GM23248 (cell line): ENCODE measurements around the gene CHTF18. TPM values are rescaled to one million over a fixed set of nuclear protein-coding genes. Genes with fewer than 3 reads are reported as not detected.

Experiments used
- DNase-seq: peaks from one replicate; pipeline ENCODE4 v3.0.0-alpha.2; 2015
- H2AFZ ChIP-seq: fragments of 200-600 bp; sonication (generic); 2 replicates; pipeline ENCODE4 v1.6.1; 2016; ENCODE audit warnings: antibody characterized with exemption
- H3F3A ChIP-seq: fragments of 200-600 bp; sonication (generic); 2 replicates; pipeline ENCODE4 v1.6.1; 2016; ENCODE audit warnings: mild to moderate bottlenecking, antibody characterized with exemption, mixed run types; ENCODE audit not compliant: insufficient read depth
- H3K27ac ChIP-seq: fragments of 200-600 bp; sonication (generic); 2 replicates; pipeline ENCODE4 v1.5.1; 2016; ENCODE audit warnings: mild to moderate bottlenecking
- H3K27me3 ChIP-seq: fragments of 200-600 bp; sonication (generic); replicated peaks from 2 replicates; pipeline ENCODE4 v1.6.1; 2016; ENCODE audit warnings: mild to moderate bottlenecking; ENCODE audit not compliant: insufficient read depth
- H3K36me3 ChIP-seq: fragments of 200-600 bp; sonication (generic); 2 replicates; pipeline ENCODE4 v1.6.1; 2016; ENCODE audit warnings: low read depth, mild to moderate bottlenecking
- H3K4me1 ChIP-seq: fragments of 200-600 bp; sonication (generic); 2 replicates; pipeline ENCODE4 v1.6.1; 2016; ENCODE audit warnings: mild to moderate bottlenecking; ENCODE audit not compliant: insufficient read depth
- H3K4me2 ChIP-seq: fragments of 200-600 bp; sonication (generic); one replicate; pipeline ENCODE4 v1.6.1; 2016; ENCODE audit warnings: mild to moderate bottlenecking; ENCODE audit not compliant: unreplicated experiment
- H3K4me3 ChIP-seq: fragments of 200-600 bp; sonication (generic); 2 replicates; pipeline ENCODE4 v1.5.1; 2016; ENCODE audit warnings: mild to moderate bottlenecking
- H3K79me2 ChIP-seq: fragments of 200-600 bp; sonication (generic); 2 replicates; pipeline ENCODE4 v1.6.1; 2016; ENCODE audit warnings: mild to moderate bottlenecking; ENCODE audit not compliant: insufficient read depth
- H3K9ac ChIP-seq: fragments of 200-600 bp; sonication (generic); 2 replicates; pipeline ENCODE4 v1.6.1; 2016; ENCODE audit warnings: mild to moderate bottlenecking
- H3K9me2 ChIP-seq: fragments of 200-600 bp; sonication (generic); 2 replicates; pipeline ENCODE4 v1.6.1; 2016; ENCODE audit warnings: mixed run types, mild to moderate bottlenecking, moderate library complexity; ENCODE audit not compliant: insufficient read depth
- H3K9me3 ChIP-seq: fragments of 200-600 bp; sonication (generic); one replicate; pipeline ENCODE4 v1.6.1; 2017; ENCODE audit warnings: low read depth
- H4K20me1 ChIP-seq: fragments of 200-600 bp; sonication (generic); 2 replicates; pipeline ENCODE4 v1.6.0; 2016; ENCODE audit not compliant: insufficient read depth
- EZH2 ChIP-seq: fragments of 200-600 bp; sonication (generic); IDR thresholded peaks from 2 replicates; pipeline ENCODE4 v1.6.1; 2018; ENCODE audit warnings: antibody characterized with exemption, mild to moderate bottlenecking; ENCODE audit not compliant: insufficient read depth, poor library complexity, severe bottlenecking
- EZH2phosphoT487 ChIP-seq: fragments of 200-600 bp; sonication (generic); IDR thresholded peaks from 2 replicates; pipeline ENCODE4 v1.6.1; 2018; ENCODE audit warnings: antibody characterized with exemption, moderate library complexity, mild to moderate bottlenecking, low read depth; ENCODE audit not compliant: insufficient read depth
- WGBS, 2 experiments: methylation state at CpG; one replicate each; pipeline ENCODE4 v1.1.6; 2015 to 2017; ENCODE audit warnings: low lambda C conversion rate in 2 of 2, low coverage in 1 of 2; ENCODE audit errors: missing lambda C conversion rate in 2 of 2; 5-methylcytosine and 5-hydroxymethylcytosine counted together
- in situ Hi-C: fragments of 300-500 bp; cut with MboI; formaldehyde crosslinking; loops from 2 replicates; pipeline ENCODE4 v1.15.0; 2020
- microRNA counts: library from miRNA; unstranded; fragments of <30 nt; microRNA quantifications from one replicate; lab custom pipeline; 2016
- microRNA-seq: library from miRNA; unstranded; fragments of <30 nt; microRNA quantifications from one replicate; pipeline ENCODE4, GENCODE V29; 2016; ENCODE audit warnings: borderline number of aligned reads
- polyA plus RNA-seq: library from polyadenylated mRNA; unstranded; fragments of >200 nt; fragmentation: Nextera tagmentation; extraction: Ambion mirVana; gene quantifications from 2 replicates; pipeline ENCODE4 v1.2.1, GENCODE V29; 2016
- small RNA-seq: library from RNA; depleted of rRNA; stranded (forward); fragments of <200 nt; gene quantifications from one replicate; pipeline ENCODE3, GENCODE V24; 2014; ENCODE audit warnings: low read depth, low replicate concordance
- total RNA-seq: library from RNA; depleted of rRNA; stranded (reverse); fragments of >200 nt; shearing (Covaris generic); gene quantifications from 2 replicates; pipeline ENCODE4 v1.2.3, GENCODE V29; 2014; rRNA removed

The CHTF18 gene
- total and polyA plus RNA-seq, 2 experiments from 2014 or later: 8.8 to 13.1 TPM

GRCh38 chr16:845351-845745, 56.9 kb downstream of the CHTF18 start:
- H3K36me3 ChIP-seq: no peaks in the 10 kb centered on the region
- no peaks in the 10 kb centered on the region for H4K20me1 ChIP-seq
- WGBS, 2 experiments: 46 to 52% methylated on average over 26 of the region's 26 CpGs
- H3K9ac ChIP-seq: no peak overlapping the region
- H3K4me2 ChIP-seq: no peak overlapping the region
- H3F3A ChIP-seq: no peaks in the 10 kb centered on the region
- H3K27me3 ChIP-seq: no peaks in the 10 kb centered on the region; the same call in 1 of the 2 replicates
- TF ChIP-seq EZH2: no peak
- in situ Hi-C loops: no loop called here
- H2AFZ ChIP-seq: no peak overlapping the region
- H3K4me3 ChIP-seq: no peak overlapping the region
- no peak for DNase-seq
- no peaks in the 10 kb centered on the region for H3K9me3 ChIP-seq
- no peaks in the 10 kb centered on the region for H3K9me2 ChIP-seq
- no peaks in the 10 kb centered on the region for H3K79me2 ChIP-seq
- H3K4me1 ChIP-seq: no peaks in the 10 kb centered on the region
- no peak overlapping the region for H3K27ac ChIP-seq

- Histone ChIP-seq H3K79me2 (no peaks in the 10 kb centered on the region), H3K9me2 (no peaks in the 10 kb centered on the region), H3K4me2 (no peak overlapping the region), H3K9me3 (no peaks in the 10 kb centered on the region), H2AFZ (no peak overlapping the region), H3F3A (no peaks in the 10 kb centered on the region), H3K27ac (no peak overlapping the region), H3K9ac (no peak overlapping the region), H3K4me1 (no peaks in the 10 kb centered on the region), H3K4me3 (no peak overlapping the region), H3K36me3 (no peaks in the 10 kb centered on the region), H4K20me1 (no peaks in the 10 kb centered on the region), H3K27me3 (no peaks in the 10 kb centered on the region; the same call in 1 of the 2 replicates)
- TF ChIP-seq EZH2 (no peak), EZH2phosphoT487 (no peak)
- in situ Hi-C loops: no loop called here
- no peak for DNase-seq
- 84 to 88% methylated on average over 9 to 10 of the region's 10 CpGs for WGBS, 2 experiments
Measured at GRCh38 chr16:847151-847550, 58.7 kb downstream of the CHTF18 start.

MicroRNAs within 50 kb of the gene (microRNA counts, 767-probe panel; counts per million panel counts)
- microRNA hsa-miR-662 (lab: Ali Mortazavi, UCI): 447 counts per million, percentile 86 among the panel's probes with 10 or more counts

Small RNA genes within 50 kb of the gene (microRNA-seq; reads per million reads assigned to microRNA genes)
- not detected for gene MIR662

Small RNA genes within 50 kb of the gene (small RNA-seq; reads per million reads assigned to genes)
- gene MIR662: not detected

Other genes with a start within 250 kb of the CHTF18 start
- gene PRR35, start 228.2 kb upstream of the CHTF18 start, total RNA-seq: not detected in 2 replicates
- gene PRR35, start 228.2 kb upstream of the CHTF18 start, polyA plus RNA-seq: not detected in 2 replicates
- 0.11 and 0.13 TPM in 2 replicates for gene NHLRC4, start 221.6 kb upstream of the CHTF18 start, total RNA-seq
- gene NHLRC4, start 221.6 kb upstream of the CHTF18 start, polyA plus RNA-seq: 0.20 TPM in 1 of 2 replicates, not detected in the other
- 35.0 and 43.5 TPM in 2 replicates for gene PIGQ, start 218.7 kb upstream of the CHTF18 start, total RNA-seq
- gene PIGQ, start 218.7 kb upstream of the CHTF18 start, polyA plus RNA-seq: 31.6 and 33.9 TPM in 2 replicates
- gene RAB40C, start 198.6 kb upstream of the CHTF18 start, total RNA-seq: 18.8 and 28.3 TPM in 2 replicates
- 9.5 TPM in 2 replicates for gene RAB40C, start 198.6 kb upstream of the CHTF18 start, polyA plus RNA-seq
- not detected in 2 replicates for gene WFIKKN1, start 157.6 kb upstream of the CHTF18 start, total RNA-seq
- not detected in 2 replicates for gene WFIKKN1, start 157.6 kb upstream of the CHTF18 start, polyA plus RNA-seq
- 150 and 218 TPM in 2 replicates for gene METTL26, start 152.3 kb upstream of the CHTF18 start, total RNA-seq
- gene METTL26, start 152.3 kb upstream of the CHTF18 start, polyA plus RNA-seq: 151 and 155 TPM in 2 replicates
- gene MCRIP2, start 146.8 kb upstream of the CHTF18 start, total RNA-seq: 29.3 and 30.4 TPM in 2 replicates
- 22.4 and 22.6 TPM in 2 replicates for gene MCRIP2, start 146.8 kb upstream of the CHTF18 start, polyA plus RNA-seq
- 16.5 and 24.7 TPM in 2 replicates for gene WDR90, start 139.3 kb upstream of the CHTF18 start, total RNA-seq
- gene WDR90, start 139.3 kb upstream of the CHTF18 start, polyA plus RNA-seq: 4.7 and 8.2 TPM in 2 replicates
- gene RHOT2, start 120.5 kb upstream of the CHTF18 start, total RNA-seq: 44.9 and 65.9 TPM in 2 replicates
- gene RHOT2, start 120.5 kb upstream of the CHTF18 start, polyA plus RNA-seq: 65.1 and 70.0 TPM in 2 replicates
- gene RHBDL1, start 112.9 kb upstream of the CHTF18 start, total RNA-seq: 0.89 and 2.1 TPM in 2 replicates
- gene RHBDL1, start 112.9 kb upstream of the CHTF18 start, polyA plus RNA-seq: 0.90 and 1.5 TPM in 2 replicates
- 183 and 201 TPM in 2 replicates for gene STUB1, start 108.2 kb upstream of the CHTF18 start, total RNA-seq
- gene STUB1, start 108.2 kb upstream of the CHTF18 start, polyA plus RNA-seq: 207 and 216 TPM in 2 replicates
- gene JMJD8, start 104.3 kb upstream of the CHTF18 start, total RNA-seq: 88.8 and 96.3 TPM in 2 replicates
- gene JMJD8, start 104.3 kb upstream of the CHTF18 start, polyA plus RNA-seq: 87.9 and 91.6 TPM in 2 replicates
- gene WDR24, start 98.2 kb upstream of the CHTF18 start, total RNA-seq: 1.3 and 3.4 TPM in 2 replicates
- gene WDR24, start 98.2 kb upstream of the CHTF18 start, polyA plus RNA-seq: 13.1 and 13.7 TPM in 2 replicates
- 0.54 TPM in 1 of 2 replicates, not detected in the other for gene FBXL16, start 82.8 kb upstream of the CHTF18 start, total RNA-seq
- 0.16 and 0.29 TPM in 2 replicates for gene FBXL16, start 82.8 kb upstream of the CHTF18 start, polyA plus RNA-seq
- gene METRN, start 73.5 kb upstream of the CHTF18 start, total RNA-seq: 90.7 and 98.1 TPM in 2 replicates
- 21.6 and 26.0 TPM in 2 replicates for gene METRN, start 73.5 kb upstream of the CHTF18 start, polyA plus RNA-seq
- gene ANTKMT, start 67.5 kb upstream of the CHTF18 start, total RNA-seq: 20.4 and 34.8 TPM in 2 replicates
- gene ANTKMT, start 67.5 kb upstream of the CHTF18 start, polyA plus RNA-seq: 33.3 and 33.5 TPM in 2 replicates
- gene CCDC78, start 62.2 kb upstream of the CHTF18 start, total RNA-seq: 1.0 and 9.5 TPM in 2 replicates
- gene CCDC78, start 62.2 kb upstream of the CHTF18 start, polyA plus RNA-seq: 0.78 and 1.1 TPM in 2 replicates
- gene HAGHL, start 61.5 kb upstream of the CHTF18 start, total RNA-seq: 5.8 and 7.8 TPM in 2 replicates
- gene HAGHL, start 61.5 kb upstream of the CHTF18 start, polyA plus RNA-seq: 10.8 and 64.8 TPM in 2 replicates
- 24.0 and 37.5 TPM in 2 replicates for gene CIAO3, start 47.6 kb upstream of the CHTF18 start, total RNA-seq
- 24.5 and 27.8 TPM in 2 replicates for gene CIAO3, start 47.6 kb upstream of the CHTF18 start, polyA plus RNA-seq
- not detected in 2 replicates for gene MSLN, start 27.9 kb upstream of the CHTF18 start, total RNA-seq
- gene MSLN, start 27.9 kb upstream of the CHTF18 start, polyA plus RNA-seq: not detected in 2 replicates
- 44.6 and 54.3 TPM in 2 replicates for gene RPUSD1, start 239 bp upstream of the CHTF18 start, total RNA-seq
- 15.4 and 19.1 TPM in 2 replicates for gene RPUSD1, start 239 bp upstream of the CHTF18 start, polyA plus RNA-seq
- gene GNG13, start 12.1 kb downstream of the CHTF18 start, total RNA-seq: not detected in 2 replicates
- not detected in 2 replicates for gene GNG13, start 12.1 kb downstream of the CHTF18 start, polyA plus RNA-seq
- gene LMF1, start 182.4 kb downstream of the CHTF18 start, total RNA-seq: 37.8 and 53.0 TPM in 2 replicates
- gene LMF1, start 182.4 kb downstream of the CHTF18 start, polyA plus RNA-seq: 23.1 and 24.6 TPM in 2 replicates
- gene SOX8, start 193.2 kb downstream of the CHTF18 start, total RNA-seq: 0.43 and 0.89 TPM in 2 replicates
- 0.08 and 0.15 TPM in 2 replicates for gene SOX8, start 193.2 kb downstream of the CHTF18 start, polyA plus RNA-seq